ENCODE results near the gene ZNF277.

ZNF277 gene

GRCh38 chr7:112283382-112283910, 77.0 kb downstream of the ZNF277 start:
- Histone ChIP-seq H3K27ac (no peak overlapping the region), H3K4me1 (peaks cover 8 to 11% (median 9%) of the 10 kb centered on the region in 10 experiments; a peak in 16 of 20 replicates), H3K9ac (no peak overlapping the region), H3K4me2 (no peak overlapping the region), H3K36me3 (peaks cover 11 to 21% (median 17%) of the 10 kb centered on the region in 11 experiments; a peak in 21 of 22 replicates), H3K4me3 (no peak overlapping the region), H3K27me3 (no peaks in the 10 kb centered on the region), H3K9me3 (replicated peaks in 1 of 11) (peaks cover 0 to 14% (median 0%) of the 10 kb centered on the region in 11 experiments; a peak in 1 of 22 replicates), H4K20me1 (peaks cover 0 to 16% (median 0%) of the 10 kb centered on the region in 11 experiments; a peak in 6 of 22 replicates)
- no peak for TF ChIP-seq Cebpa-rat (IDR thresholded peaks at IDR 0.05)

GRCh38 chr7:112286250-112287086, 80.0 kb downstream of the ZNF277 start:
- H3K27me3 ChIP-seq, result no peaks in the 10 kb centered on the region
- H3K4me2 ChIP-seq, result peak overlapping the region in 9 of 11 experiments; percentile 3 to 46 (median 18); a peak in 9 of 22 replicates
- no peak for TF ChIP-seq Cebpa-rat (IDR thresholded peaks at IDR 0.05)
- H3K4me1 ChIP-seq, result peaks cover 8 to 11% (median 9%) of the 10 kb centered on the region in 10 experiments; a peak in 16 of 20 replicates
- no peak overlapping the region for H3K27ac ChIP-seq
- H3K4me3 ChIP-seq, result no peak overlapping the region
- peaks cover 0 to 16% (median 0%) of the 10 kb centered on the region in 11 experiments; a peak in 6 of 22 replicates for H4K20me1 ChIP-seq
- H3K9me3 ChIP-seq (replicated peaks in 1 of 11), result no peaks in the 10 kb centered on the region
- peaks cover 14 to 37% (median 28%) of the 10 kb centered on the region in 11 experiments; a peak in 21 of 22 replicates for H3K36me3 ChIP-seq
- H3K9ac ChIP-seq, result no peak overlapping the region

DNA sequence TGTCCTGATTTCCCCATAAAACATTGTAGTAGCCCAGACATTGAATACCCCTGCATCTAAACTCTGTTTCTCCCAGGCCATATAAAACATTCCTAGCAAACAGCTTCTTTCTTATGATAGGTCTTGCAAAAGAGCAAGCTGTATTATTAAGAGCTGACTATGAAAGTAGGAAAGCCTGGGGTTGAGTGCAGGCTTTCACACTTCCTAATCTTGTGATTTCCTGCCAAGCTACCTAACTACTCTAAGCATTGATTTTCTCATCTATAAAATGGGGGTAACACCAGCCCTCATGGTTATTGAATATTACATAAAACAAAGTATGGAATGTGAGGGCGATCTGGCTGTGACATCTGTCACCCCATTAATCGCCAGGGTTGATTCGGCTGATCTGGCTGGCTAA, 81.8 kb downstream of the ZNF277 start:
- H3K36me3 ChIP-seq, result peaks cover 14 to 49% (median 31%) of the 10 kb centered on the region in 11 experiments; a peak in 21 of 22 replicates
- H3K27me3 ChIP-seq, result no peaks in the 10 kb centered on the region
- peaks cover 0 to 15% (median 0%) of the 10 kb centered on the region in 11 experiments; a peak in 5 of 22 replicates for H4K20me1 ChIP-seq
- H3K4me3 ChIP-seq, result no peak overlapping the region
- H3K27ac ChIP-seq, result no peak overlapping the region
- H3K9me3 ChIP-seq (replicated peaks in 1 of 11), result no peaks in the 10 kb centered on the region
- peaks cover 8 to 16% (median 10%) of the 10 kb centered on the region in 10 experiments; a peak in 17 of 20 replicates for H3K4me1 ChIP-seq
- no peak overlapping the region for H3K9ac ChIP-seq
- H3K4me2 ChIP-seq, result no peak overlapping the region
- TF ChIP-seq Cebpa-rat (IDR thresholded peaks at IDR 0.05), result no peak

DNA sequence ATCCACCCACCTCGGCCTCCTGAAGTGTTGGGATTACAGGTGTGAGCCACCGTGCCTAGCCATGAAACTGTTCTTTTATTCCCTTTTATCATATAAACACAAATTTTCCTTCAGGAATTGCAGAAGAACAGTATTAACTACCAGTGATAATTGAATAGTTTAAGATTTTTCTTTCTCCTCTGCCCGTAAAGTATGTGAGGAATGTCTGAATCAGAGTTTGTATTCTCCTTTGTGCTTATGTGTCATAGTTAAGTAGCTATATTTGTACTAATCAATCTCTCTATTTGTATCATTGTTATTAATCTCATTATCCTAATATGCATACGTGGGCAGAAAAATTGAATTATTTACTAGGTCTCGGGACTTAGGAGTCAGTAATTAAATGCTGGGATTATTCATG, 83.6 kb downstream of the ZNF277 start:
- no peak overlapping the region for H3K4me3 ChIP-seq
- no peak overlapping the region for H3K27ac ChIP-seq
- no peaks in the 10 kb centered on the region for H3K27me3 ChIP-seq
- TF ChIP-seq Cebpa-rat (IDR thresholded peaks at IDR 0.05), result no peak
- no peaks in the 10 kb centered on the region for H3K9me3 ChIP-seq (replicated peaks in 1 of 11)
- H4K20me1 ChIP-seq, result peaks cover 0 to 8% (median 0%) of the 10 kb centered on the region in 11 experiments; a peak in 3 of 22 replicates
- H3K4me2 ChIP-seq, result no peak overlapping the region
- peaks cover 14 to 58% (median 32%) of the 10 kb centered on the region in 11 experiments; a peak in 21 of 22 replicates for H3K36me3 ChIP-seq
- peaks cover 8 to 16% (median 10%) of the 10 kb centered on the region in 10 experiments; a peak in 17 of 20 replicates for H3K4me1 ChIP-seq
- no peak overlapping the region for H3K9ac ChIP-seq

DNA sequence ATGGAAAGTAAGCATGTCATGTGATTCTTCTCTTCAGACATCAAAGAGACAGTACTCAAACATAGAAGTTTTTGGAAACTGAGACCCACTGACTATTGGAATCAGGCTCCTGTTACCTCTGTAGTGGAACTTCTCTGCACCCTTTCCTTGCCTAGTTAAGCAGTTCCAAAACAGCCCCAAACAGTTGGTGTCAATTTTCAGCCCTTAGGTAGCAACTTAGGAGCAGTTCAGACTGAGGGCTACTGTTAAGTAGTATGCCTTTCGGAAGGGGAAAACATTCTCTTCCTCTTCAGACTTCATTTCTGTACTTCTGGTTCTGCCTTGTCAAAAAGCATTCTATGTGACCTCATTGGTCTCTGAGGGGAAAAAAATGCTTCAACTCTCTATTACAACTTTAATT, 85.7 kb downstream of the ZNF277 start:
- Histone ChIP-seq H3K4me1 (peaks cover 0 to 8% (median 0%) of the 10 kb centered on the region in 10 experiments; a peak in 2 of 20 replicates), H3K9ac (no peak overlapping the region), H3K36me3 (peaks cover 14 to 54% (median 27%) of the 10 kb centered on the region in 11 experiments; a peak in 21 of 22 replicates), H3K4me3 (no peak overlapping the region), H4K20me1 (no peaks in the 10 kb centered on the region), H3K27ac (no peak overlapping the region), H3K27me3 (no peaks in the 10 kb centered on the region), H3K9me3 (replicated peaks in 1 of 11) (no peaks in the 10 kb centered on the region), H3K4me2 (peak overlapping the region in 1 of 11 experiments; percentile 17; a peak in 1 of 22 replicates)
- no peak for TF ChIP-seq Cebpa-rat (IDR thresholded peaks at IDR 0.05)

DNA sequence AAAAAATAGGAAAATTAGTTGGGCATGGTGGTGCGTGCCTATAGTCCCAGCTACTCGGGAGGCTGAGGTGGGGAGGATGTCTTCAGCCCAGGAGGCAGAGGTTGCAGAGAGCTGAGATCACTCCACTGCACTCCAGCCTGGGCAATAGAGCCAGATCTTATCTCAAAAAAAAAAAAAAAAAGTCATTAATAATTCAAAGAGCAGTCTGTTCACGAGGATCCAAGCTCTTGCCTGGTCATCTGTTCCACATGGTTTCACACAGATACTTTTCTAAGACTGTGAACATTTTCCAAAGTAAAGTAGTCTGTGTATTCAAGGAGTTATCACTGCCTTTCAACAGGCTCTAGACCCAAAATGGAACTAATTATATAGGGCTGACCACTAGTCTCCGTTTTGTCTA, 86.9 kb downstream of the ZNF277 start:
- no peak for TF ChIP-seq Cebpa-rat (IDR thresholded peaks at IDR 0.05)
- Histone ChIP-seq H3K9me3 (replicated peaks in 1 of 11) (no peaks in the 10 kb centered on the region), H3K36me3 (peaks cover 3 to 55% (median 22%) of the 10 kb centered on the region in 11 experiments; a peak in 21 of 22 replicates), H3K27ac (no peak overlapping the region), H3K27me3 (no peaks in the 10 kb centered on the region), H4K20me1 (no peaks in the 10 kb centered on the region), H3K4me2 (no peak overlapping the region), H3K9ac (no peak overlapping the region), H3K4me3 (no peak overlapping the region), H3K4me1 (peaks cover 0 to 8% (median 0%) of the 10 kb centered on the region in 10 experiments; a peak in 2 of 20 replicates)

DNA sequence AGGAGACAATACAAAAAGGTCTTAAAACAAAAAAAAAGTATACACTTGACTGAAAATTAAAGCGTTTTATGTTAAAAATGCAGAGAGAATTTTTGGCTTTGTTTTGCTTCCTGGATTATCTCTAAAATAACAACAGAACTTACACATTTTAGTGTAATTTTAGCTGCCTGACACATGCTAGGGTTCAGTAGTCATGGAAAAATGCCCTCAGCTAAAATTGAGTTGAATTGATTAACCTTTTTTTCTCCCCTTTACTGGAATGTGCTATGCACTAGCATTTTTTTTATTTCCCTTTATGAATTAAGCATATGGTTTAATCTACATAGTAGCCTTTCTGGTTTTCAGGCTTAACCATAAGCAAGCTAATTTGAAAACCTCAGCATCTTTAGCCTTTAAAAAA, 89.9 kb downstream of the ZNF277 start:
- H3K36me3 ChIP-seq, result peaks cover 0 to 67% (median 18%) of the 10 kb centered on the region in 11 experiments; a peak in 14 of 22 replicates
- no peak for TF ChIP-seq Cebpa-rat (IDR thresholded peaks at IDR 0.05)
- no peak overlapping the region for H3K9ac ChIP-seq
- H3K4me1 ChIP-seq, result peaks cover 0 to 8% (median 0%) of the 10 kb centered on the region in 10 experiments; a peak in 2 of 20 replicates
- no peak overlapping the region for H3K27ac ChIP-seq
- H3K9me3 ChIP-seq (replicated peaks in 1 of 11), result no peaks in the 10 kb centered on the region
- no peaks in the 10 kb centered on the region; a peak in 1 of 22 replicates for H4K20me1 ChIP-seq
- no peak overlapping the region for H3K4me2 ChIP-seq
- no peak overlapping the region for H3K4me3 ChIP-seq
- H3K27me3 ChIP-seq, result no peaks in the 10 kb centered on the region

- H3K36me3 ChIP-seq, result peaks cover 0 to 63% (median 16%) of the 10 kb centered on the region in 11 experiments; a peak in 13 of 22 replicates
- no peak for TF ChIP-seq Cebpa-rat (IDR thresholded peaks at IDR 0.05)
- no peak overlapping the region for H3K4me3 ChIP-seq
- no peaks in the 10 kb centered on the region for H3K9me3 ChIP-seq (replicated peaks in 1 of 11)
- no peaks in the 10 kb centered on the region for H3K27me3 ChIP-seq
- no peak overlapping the region for H3K27ac ChIP-seq
- peaks cover 0 to 6% (median 4%) of the 10 kb centered on the region in 10 experiments; a peak in 14 of 20 replicates for H3K4me1 ChIP-seq
- H3K4me2 ChIP-seq, result no peak overlapping the region
- no peaks in the 10 kb centered on the region; a peak in 1 of 22 replicates for H4K20me1 ChIP-seq
- H3K9ac ChIP-seq, result no peak overlapping the region
Observed at GRCh38 chr7:112297681-112298080, 91.2 kb downstream of the ZNF277 start.

Measured in BLaER1 treated with 17β-estradiol and CSF1 and Interleukin-3, amounts not matched to agents 10 nM and 100 nM (cell line).